ENCODE measurements around the gene HOXB3.

Gene HOXB3

GRCh38 chr17:48567209-48567608 lies 22.8 kb downstream of the HOXB3 start:
- DNase-seq = no peak

GRCh38 chr17:48566717-48567116 lies 23.3 kb downstream of the HOXB3 start:
- no peak for DNase-seq

GRCh38 chr17:48565925-48566710 lies 23.9 kb downstream of the HOXB3 start:
- DNase-seq = no peak

- no peak for DNase-seq
Observed at GRCh38 chr17:48565022-48565554, 25.0 kb downstream of the HOXB3 start.

GRCh38 chr17:48564188-48565021 lies 25.6 kb downstream of the HOXB3 start:
- no peak for DNase-seq

- no peak for DNase-seq
Observed at GRCh38 chr17:48563867-48564187, 26.2 kb downstream of the HOXB3 start.

GRCh38 chr17:48563385-48563838 lies 26.6 kb downstream of the HOXB3 start:
- DNase-seq = no peak

GRCh38 chr17:48562934-48563333 lies 27.1 kb downstream of the HOXB3 start:
- no peak for DNase-seq

- no peak for DNase-seq
Observed at GRCh38 chr17:48561884-48562810, 27.9 kb downstream of the HOXB3 start.

- no peak for DNase-seq
Observed at GRCh38 chr17:48559840-48560817, 29.9 kb downstream of the HOXB3 start.

GRCh38 chr17:48559122-48559839 lies 30.8 kb downstream of the HOXB3 start:
- DNase-seq = no peak

- DNase-seq = no peak
Observed at GRCh38 chr17:48558831-48559121, 31.3 kb downstream of the HOXB3 start.

- no peak for DNase-seq
Observed at GRCh38 chr17:48558057-48558830, 31.8 kb downstream of the HOXB3 start.

GRCh38 chr17:48556576-48557401 lies 33.3 kb downstream of the HOXB3 start:
- no peak for DNase-seq

- no peak for DNase-seq
Observed at GRCh38 chr17:48556229-48556575, 33.8 kb downstream of the HOXB3 start.

- no peak for DNase-seq
Observed at GRCh38 chr17:48555258-48556228, 34.5 kb downstream of the HOXB3 start.

- DNase-seq = no peak
Observed at GRCh38 chr17:48554412-48555257, 35.4 kb downstream of the HOXB3 start.

Measured in NCI-H2171 treated with DMSO at 0.1 percent for 48 hours (cell line).